ENCODE results near the gene HSD11B1.

HSD11B1 gene

DNA sequence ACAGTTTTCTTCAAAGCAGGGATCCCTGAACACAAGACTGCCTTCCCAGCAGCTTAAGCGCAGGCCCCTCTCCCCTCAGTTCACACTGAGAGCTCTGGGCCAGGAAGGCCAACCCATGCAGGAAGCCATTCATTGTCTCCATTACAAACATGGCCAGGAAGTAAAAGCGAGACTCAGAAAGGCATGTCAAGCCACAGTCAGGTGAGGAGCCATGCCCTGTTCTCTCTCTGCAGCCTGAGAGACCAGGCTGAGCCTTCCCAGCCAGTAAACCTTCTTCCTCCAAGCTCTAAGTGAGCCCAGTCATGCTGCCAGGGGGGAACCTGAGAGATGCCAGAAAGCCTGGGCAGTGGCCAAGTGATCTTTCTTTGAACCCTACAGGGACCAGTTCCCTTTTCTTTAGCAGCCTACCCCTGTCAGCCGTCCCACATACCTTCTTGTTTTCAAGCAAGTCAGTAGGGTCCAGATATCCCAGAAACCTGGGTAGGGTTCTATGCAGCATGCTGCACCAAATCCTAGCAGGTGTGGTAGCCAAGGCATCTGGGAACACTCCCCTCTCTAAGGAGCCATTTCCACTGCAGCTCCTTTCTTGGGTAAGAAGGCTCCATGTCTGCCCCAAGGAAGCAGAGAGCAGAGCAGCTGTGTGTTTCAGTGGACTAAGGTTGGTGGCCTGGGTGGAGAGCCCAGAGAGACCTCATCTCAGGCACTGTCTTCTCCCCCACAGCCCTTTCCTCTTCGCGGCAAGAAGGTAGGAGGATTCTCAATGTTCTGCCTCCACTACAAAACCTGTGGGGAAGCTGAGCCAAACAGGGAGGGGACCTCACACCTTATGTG is 52.2 kb downstream of the HSD11B1 start:
- no peak for DNase-seq

- DNase-seq: no peak
Observed at GRCh38 chr1:209758400-209758799, 53.8 kb downstream of the HSD11B1 start.

DNA sequence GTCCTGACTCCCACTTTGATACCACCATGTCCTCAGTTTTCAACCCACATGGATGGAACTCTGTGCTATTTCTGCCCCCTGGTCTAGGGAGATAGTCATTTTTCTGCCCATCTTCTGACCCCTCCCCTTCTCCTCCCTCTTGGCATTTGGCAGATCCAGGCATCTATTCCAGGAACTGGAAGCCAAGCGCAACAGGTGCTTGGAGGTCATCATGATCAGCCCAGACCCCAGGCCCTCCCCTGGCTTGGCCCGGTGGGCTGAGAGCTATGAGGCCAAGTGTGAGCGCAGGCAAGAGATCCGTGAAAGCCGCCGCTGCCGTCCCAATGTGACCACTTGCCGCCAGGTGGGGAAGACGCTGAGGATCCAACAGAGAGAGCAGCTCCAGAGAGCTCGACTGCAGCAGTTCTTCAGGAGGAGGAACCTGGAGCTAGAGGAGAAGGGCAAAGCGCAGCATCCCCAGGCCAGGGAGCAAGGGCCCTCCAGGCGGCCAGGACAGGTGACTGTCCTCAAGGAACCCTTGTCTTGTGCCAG is 55.2 kb downstream of the HSD11B1 start:
- no peak for DNase-seq

- DNase-seq: no peak
Observed at GRCh38 chr1:209761011-209761635, 56.5 kb downstream of the HSD11B1 start.

GRCh38 chr1:209766051-209766450 is 61.4 kb downstream of the HSD11B1 start:
- no peak for DNase-seq

- no peak for DNase-seq
Observed at GRCh38 chr1:209767096-209767495, 62.5 kb downstream of the HSD11B1 start.

DNA sequence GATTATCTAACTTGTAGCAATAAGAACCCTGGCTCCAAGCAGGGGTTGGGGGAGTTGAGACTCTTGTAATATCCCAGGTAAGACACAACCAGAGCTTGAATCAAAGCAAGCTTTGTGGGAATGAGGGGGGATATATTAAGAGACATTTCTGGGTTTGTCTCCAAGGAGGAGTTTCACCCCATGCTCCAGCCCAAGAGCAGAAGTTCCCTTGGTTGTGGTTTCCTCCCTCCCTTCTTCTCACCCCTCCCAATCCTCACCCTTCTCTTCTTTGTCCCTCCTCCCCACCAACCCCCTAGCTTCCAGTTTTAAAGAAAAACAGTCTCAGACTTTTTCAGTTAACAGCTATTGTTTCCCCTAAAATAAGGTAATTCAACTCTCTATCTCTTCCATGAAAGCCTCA is 63.1 kb downstream of the HSD11B1 start:
- no peak for DNase-seq

GRCh38 chr1:209768354-209768774 is 63.7 kb downstream of the HSD11B1 start:
- DNase-seq: no peak

GRCh38 chr1:209769171-209769904 is 64.7 kb downstream of the HSD11B1 start:
- DNase-seq: no peak

DNA sequence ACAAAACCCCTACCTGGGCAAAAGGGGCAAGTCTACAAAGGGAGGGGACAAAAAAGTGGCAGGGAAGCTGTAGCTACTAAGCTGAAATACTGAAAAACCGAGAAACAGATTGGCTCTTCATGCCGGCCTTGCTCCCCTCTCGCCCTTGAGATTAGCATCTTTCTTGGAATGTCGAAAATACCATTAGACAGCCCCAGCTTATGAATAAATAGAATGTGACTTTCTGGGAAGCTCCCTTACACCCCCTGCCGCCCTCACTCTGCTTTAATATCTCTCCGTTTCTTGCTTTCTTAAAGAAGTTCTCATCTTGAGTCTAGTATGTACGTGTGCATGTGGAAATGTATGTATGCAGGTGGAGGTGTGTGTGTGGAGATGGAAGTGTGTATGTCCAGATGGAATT is 65.3 kb downstream of the HSD11B1 start:
- no peak for DNase-seq

- no peak for DNase-seq
Observed at GRCh38 chr1:209770636-209771415, 66.2 kb downstream of the HSD11B1 start.

DNA sequence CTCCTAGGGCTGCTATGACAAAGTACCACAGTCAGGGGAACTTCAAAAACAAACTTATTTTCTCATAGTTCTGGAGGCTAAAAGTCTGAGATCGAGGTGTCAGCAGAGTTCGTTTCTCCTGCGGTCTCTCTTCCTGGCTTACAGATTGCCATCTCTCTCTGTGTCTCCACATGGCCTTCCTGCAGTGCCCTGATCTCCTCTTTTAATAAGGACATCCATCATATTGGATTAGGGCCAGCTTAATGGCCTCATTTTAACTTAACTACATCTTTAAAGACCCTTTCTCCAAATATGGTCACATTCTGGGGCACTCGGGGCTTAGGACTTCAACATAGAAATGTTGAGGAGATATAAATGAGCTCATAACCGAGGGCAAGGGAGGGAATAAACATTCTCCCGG is 67.5 kb downstream of the HSD11B1 start:
- no peak for DNase-seq

GRCh38 chr1:209774592-209774991 is 69.9 kb downstream of the HSD11B1 start:
- no peak for DNase-seq

DNA sequence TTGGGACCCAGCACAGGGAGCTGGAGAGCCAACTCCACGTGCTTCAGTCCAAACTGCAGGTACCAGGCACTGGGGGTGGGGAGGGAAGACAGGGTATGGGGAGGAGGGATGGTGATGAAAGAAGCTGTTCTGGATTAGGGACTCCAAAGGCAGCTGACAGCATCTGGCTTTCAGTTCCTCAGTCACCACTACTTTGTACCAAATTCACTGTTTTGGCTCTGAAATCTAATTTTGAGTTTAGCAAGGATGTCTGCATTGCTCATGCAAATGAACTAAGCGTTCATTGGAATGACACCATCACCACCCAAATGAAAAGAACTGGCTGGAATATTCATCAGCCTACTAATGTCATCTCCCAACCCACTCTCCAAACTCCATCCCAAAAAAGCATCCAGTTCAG is 71.0 kb downstream of the HSD11B1 start:
- DNase-seq: no peak

DNA sequence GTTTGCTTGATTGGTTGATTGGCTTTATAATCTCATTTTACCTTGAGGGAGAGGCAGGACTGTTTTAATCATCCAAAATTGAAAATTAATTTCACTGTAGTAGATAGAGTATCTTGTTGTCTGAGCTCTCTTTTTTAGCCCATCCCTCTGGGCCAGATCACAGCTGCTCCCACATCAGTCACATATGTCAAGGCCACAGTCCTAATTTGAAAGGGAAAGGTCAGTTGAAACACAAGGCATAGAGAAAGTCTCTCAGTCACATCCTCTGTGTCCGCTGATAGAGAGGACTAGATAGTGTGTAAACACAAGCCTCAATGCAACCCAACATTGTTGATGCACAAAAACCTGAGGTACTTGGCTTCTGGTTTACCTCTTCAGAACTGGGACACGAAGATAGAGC is 72.9 kb downstream of the HSD11B1 start:
- DNase-seq: no peak

- no peak for DNase-seq
Observed at GRCh38 chr1:209778102-209778501, 73.5 kb downstream of the HSD11B1 start.

GRCh38 chr1:209780268-209780667 is 75.6 kb downstream of the HSD11B1 start:
- DNase-seq: no peak

DNA sequence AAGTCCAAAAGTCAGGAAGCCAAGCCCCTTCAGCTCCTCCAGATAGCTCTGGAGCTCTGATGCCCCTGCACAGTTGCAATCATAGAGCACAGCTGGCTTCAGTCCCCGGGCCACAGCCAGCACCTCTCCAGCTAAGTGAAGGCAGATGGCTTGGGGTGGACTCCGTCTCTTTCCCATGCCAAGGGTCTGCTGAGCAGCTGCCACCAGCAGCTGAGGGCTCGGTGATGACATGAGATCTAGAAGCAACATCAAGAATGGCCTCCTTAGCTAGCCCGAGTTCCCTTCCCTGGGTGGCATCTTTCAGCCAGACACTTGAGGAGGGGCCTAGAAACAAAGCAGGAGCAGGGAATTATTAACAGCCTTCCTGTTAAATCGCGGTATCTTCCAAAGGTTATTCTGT is 78.7 kb downstream of the HSD11B1 start:
- DNase-seq: peak; percentile 23
